A172 (cell line): ENCODE results near the gene TLE4. TPM values are rescaled to one million over a fixed set of nuclear protein-coding genes. Genes with fewer than 3 reads are reported as not detected.

ENCODE experiments used
- DNase-seq: peaks from one replicate; pipeline ENCODE4 v3.0.0-alpha.2; 2015; ENCODE audit warnings: low spot score
- total RNA-seq: library from RNA; depleted of rRNA; stranded (reverse); fragments of >200 nt; shearing (Covaris generic); gene quantifications from 2 replicates; pipeline ENCODE4 v1.2.3, GENCODE V29; 2014

The TLE4 gene
- total RNA-seq, 1 experiment from 2014 or later, result 363 TPM

- DNase-seq, result no peak
Measured at GRCh38 chr9:79664375-79664831, 92.6 kb downstream of the TLE4 start.

- no peak for DNase-seq
Measured at GRCh38 chr9:79665369-79665768, 93.6 kb downstream of the TLE4 start.

- no peak for DNase-seq
Measured at GRCh38 chr9:79665931-79666330, 94.2 kb downstream of the TLE4 start.

GRCh38 chr9:79667120-79667519 is 95.4 kb downstream of the TLE4 start:
- DNase-seq, result no peak

- DNase-seq, result no peak
Measured at GRCh38 chr9:79667817-79668436, 96.2 kb downstream of the TLE4 start.

- DNase-seq, result no peak
Measured at GRCh38 chr9:79668956-79669355, 97.2 kb downstream of the TLE4 start.

GRCh38 chr9:79670269-79670961 is 98.7 kb downstream of the TLE4 start:
- no peak for DNase-seq

GRCh38 chr9:79671558-79671957 is 99.8 kb downstream of the TLE4 start:
- no peak for DNase-seq

GRCh38 chr9:79672236-79672635 is 100.5 kb downstream of the TLE4 start:
- DNase-seq, result no peak

GRCh38 chr9:79672891-79673290 is 101.1 kb downstream of the TLE4 start:
- no peak for DNase-seq

- DNase-seq, result no peak
Measured at GRCh38 chr9:79673614-79674013, 101.8 kb downstream of the TLE4 start.

GRCh38 chr9:79674052-79674777 is 102.5 kb downstream of the TLE4 start:
- DNase-seq, result no peak

GRCh38 chr9:79681576-79681975 is 109.8 kb downstream of the TLE4 start:
- DNase-seq, result no peak

- peak; percentile 70 for DNase-seq
Measured at GRCh38 chr9:79682076-79682736, 110.4 kb downstream of the TLE4 start.

- no peak for DNase-seq
Measured at GRCh38 chr9:79684059-79684458, 112.3 kb downstream of the TLE4 start.

GRCh38 chr9:79684711-79685575 is 113.2 kb downstream of the TLE4 start:
- no peak for DNase-seq

GRCh38 chr9:79685577-79685976 is 113.8 kb downstream of the TLE4 start:
- peak; percentile 28 for DNase-seq

- DNase-seq, result peak; percentile 97
Measured at GRCh38 chr9:79686381-79687130, 114.8 kb downstream of the TLE4 start.

- no peak for DNase-seq
Measured at GRCh38 chr9:79687131-79687447, 115.3 kb downstream of the TLE4 start.

GRCh38 chr9:79688363-79688762 is 116.6 kb downstream of the TLE4 start:
- DNase-seq, result no peak

- no peak for DNase-seq
Measured at GRCh38 chr9:79689576-79689975, 117.8 kb downstream of the TLE4 start.
